MM.1S (cell line): Measurements from ENCODE around the gene AOC3.

Experiments
- DNase-seq: peaks from one replicate; pipeline ENCODE4 v3.0.0-alpha.2; 2015
- H2AFZ ChIP-seq: fragments of 300-600 bp; sonication (generic); 2 replicates; pipeline ENCODE4 v1.6.0; 2016; ENCODE audit warnings: antibody characterized with exemption, low read length
- H3F3A ChIP-seq: fragments of 300-600 bp; sonication (generic); 2 replicates; pipeline ENCODE4 v1.6.1; 2016; ENCODE audit warnings: mild to moderate bottlenecking, antibody characterized with exemption, low read length, moderate library complexity, mixed read lengths; ENCODE audit not compliant: insufficient read depth
- H3K27ac ChIP-seq: fragments of 300-600 bp; sonication (generic); 2 replicates; pipeline ENCODE4 v1.5.1; 2016; ENCODE audit warnings: mild to moderate bottlenecking, low read length
- H3K27me3 ChIP-seq: fragments of 300-600 bp; sonication (generic); replicated peaks from 2 replicates; pipeline ENCODE4 v1.6.0; 2016; ENCODE audit warnings: low read length; ENCODE audit not compliant: insufficient read depth
- H3K36me3 ChIP-seq: fragments of 300-600 bp; sonication (generic); replicated peaks from 2 replicates; pipeline ENCODE4 v1.6.1; 2016; ENCODE audit warnings: mild to moderate bottlenecking, low read length, mixed read lengths; ENCODE audit not compliant: insufficient read depth
- H3K4me1 ChIP-seq: fragments of 300-600 bp; sonication (generic); 2 replicates; pipeline ENCODE4 v1.6.1; 2016; ENCODE audit warnings: low read length, mixed read lengths
- H3K4me2 ChIP-seq: fragments of 300-600 bp; sonication (generic); 2 replicates; pipeline ENCODE4 v1.6.0; 2016; ENCODE audit warnings: low read depth, low read length
- H3K4me3 ChIP-seq: fragments of 300-600 bp; sonication (generic); 2 replicates; pipeline ENCODE4 v1.5.1; 2016; ENCODE audit warnings: low read length, mixed read lengths
- H3K79me2 ChIP-seq: fragments of 300-600 bp; sonication (generic); 2 replicates; pipeline ENCODE4 v1.6.1; 2016; ENCODE audit warnings: mixed run types, low read length, mixed read lengths
- H3K9ac ChIP-seq: fragments of 300-600 bp; sonication (generic); 2 replicates; pipeline ENCODE4 v1.6.1; 2016; ENCODE audit warnings: low read length, mixed read lengths
- H3K9me2 ChIP-seq: fragments of 300-600 bp; sonication (generic); replicated peaks from 2 replicates; pipeline ENCODE4 v1.6.1; 2016; ENCODE audit warnings: mild to moderate bottlenecking, low read length, mixed read lengths; ENCODE audit not compliant: insufficient read depth
- H3K9me3 ChIP-seq: fragments of 300-600 bp; sonication (generic); replicated peaks from 2 replicates; pipeline ENCODE4 v1.6.1; 2016; ENCODE audit warnings: mild to moderate bottlenecking, low read length, mixed read lengths; ENCODE audit not compliant: insufficient read depth
- H4K20me1 ChIP-seq: fragments of 300-600 bp; sonication (generic); 2 replicates; pipeline ENCODE4 v1.6.1; 2016; ENCODE audit warnings: mild to moderate bottlenecking, low read length, moderate library complexity, mixed read lengths; ENCODE audit not compliant: insufficient read depth
- CTCF ChIP-seq: fragments of 300-600 bp; sonication (generic); IDR thresholded peaks from 2 replicates; pipeline ENCODE4 v1.5.1; 2016; ENCODE audit warnings: antibody characterized with exemption, low read length, mixed read lengths
- EZH2 ChIP-seq: fragments of 300-600 bp; sonication (generic); optimal IDR thresholded peaks from 2 replicates; pipeline ENCODE3; 2017; ENCODE audit warnings: low read depth, mild to moderate bottlenecking, antibody characterized with exemption, low read length, mixed read lengths
- EZH2phosphoT487 ChIP-seq: fragments of 300-600 bp; sonication (generic); IDR thresholded peaks from 2 replicates; pipeline ENCODE4 v1.6.1; 2018; ENCODE audit warnings: antibody characterized with exemption, low read length

Gene AOC3

GRCh38 chr17:42850954-42851353 is at the start of gene AOC3:
TSS of gene AOC3 (plus strand) at chr17:42851199. CDS start at chr17:42851344, 145 bp downstream.
- peaks cover 25% of the 10 kb centered on the region for H3F3A ChIP-seq
- no peak within 1 kb of the TSS for H3K4me2 ChIP-seq
- no peak within 1 kb of the TSS for H3K4me3 ChIP-seq
- no peaks in the 10 kb centered on the region for H3K79me2 ChIP-seq
- no peaks in the 10 kb centered on the region for H4K20me1 ChIP-seq
- H3K4me1 ChIP-seq, result peaks cover 33% of the 10 kb centered on the region
- DNase-seq, result no peak
- no peak within 1 kb of the TSS for H3K27ac ChIP-seq
- H3K36me3 ChIP-seq, result no peaks in the 10 kb centered on the region
- no peak within 1 kb of the TSS for H2AFZ ChIP-seq
- no peaks in the 10 kb centered on the region for H3K27me3 ChIP-seq
- H3K9me3 ChIP-seq, result no peaks in the 10 kb centered on the region
- no peak within 1 kb of the TSS for H3K9ac ChIP-seq
- TF ChIP-seq CTCF, result no peak
- no peaks in the 10 kb centered on the region for H3K9me2 ChIP-seq

- H2AFZ ChIP-seq, result no peak overlapping the region
- H3K79me2 ChIP-seq, result peaks cover 3% of the 10 kb centered on the region
- no peak overlapping the region for H3K4me2 ChIP-seq
- H3K9ac ChIP-seq, result no peak overlapping the region
- no peaks in the 10 kb centered on the region for H3K36me3 ChIP-seq
- no peaks in the 10 kb centered on the region for H3K9me2 ChIP-seq
- no peak for TF ChIP-seq EZH2phosphoT487
- TF ChIP-seq EZH2, result no peak
- H3K27me3 ChIP-seq, result no peaks in the 10 kb centered on the region
- H3K4me1 ChIP-seq, result no peaks in the 10 kb centered on the region
- H3K27ac ChIP-seq, result no peak overlapping the region
- DNase-seq, result no peak
- H3K9me3 ChIP-seq, result no peaks in the 10 kb centered on the region
- H3F3A ChIP-seq, result no peaks in the 10 kb centered on the region
- H4K20me1 ChIP-seq, result no peaks in the 10 kb centered on the region
- H3K4me3 ChIP-seq, result no peak overlapping the region
These were observed 47.7 kb upstream of the AOC3 start for GRCh38 chr17:42803074-42803883.

- Histone ChIP-seq H3K27ac (no peak overlapping the region), H3K9me2 (no peaks in the 10 kb centered on the region), H3K9ac (no peak overlapping the region), H2AFZ (no peak overlapping the region), H3F3A (no peaks in the 10 kb centered on the region), H3K4me2 (no peak overlapping the region), H3K4me1 (no peaks in the 10 kb centered on the region), H3K27me3 (no peaks in the 10 kb centered on the region), H3K4me3 (no peak overlapping the region), H3K79me2 (no peaks in the 10 kb centered on the region), H3K9me3 (no peaks in the 10 kb centered on the region), H3K36me3 (no peaks in the 10 kb centered on the region), H4K20me1 (no peaks in the 10 kb centered on the region)
- DNase-seq, result no peak
- TF ChIP-seq EZH2 (no peak), EZH2phosphoT487 (no peak), CTCF (no peak)
These were observed 46.1 kb upstream of the AOC3 start for GRCh38 chr17:42804918-42805367.

- Histone ChIP-seq H2AFZ (no peak overlapping the region), H3K27ac (no peak overlapping the region)
These were observed 44.8 kb upstream of the AOC3 start for GRCh38 chr17:42806249-42806648.

More at GRCh38 chr17:42806249-42806648, 44.8 kb upstream of the AOC3 start:
- TF ChIP-seq EZH2phosphoT487 (no peak), EZH2 (no peak), CTCF (no peak)
- no peaks in the 10 kb centered on the region for H3K4me1 ChIP-seq
- no peak overlapping the region for H3K4me3 ChIP-seq
- H3K9me3 ChIP-seq, result no peaks in the 10 kb centered on the region
- H3K9me2 ChIP-seq, result no peaks in the 10 kb centered on the region
- H3K79me2 ChIP-seq, result no peaks in the 10 kb centered on the region
- no peaks in the 10 kb centered on the region for H3K27me3 ChIP-seq
- H4K20me1 ChIP-seq, result no peaks in the 10 kb centered on the region
- DNase-seq, result no peak
- H3K36me3 ChIP-seq, result no peaks in the 10 kb centered on the region
- H3F3A ChIP-seq, result no peaks in the 10 kb centered on the region
- no peak overlapping the region for H3K9ac ChIP-seq
- no peak overlapping the region for H3K4me2 ChIP-seq
